Measurements from ENCODE around the gene PHF14.

DNA sequence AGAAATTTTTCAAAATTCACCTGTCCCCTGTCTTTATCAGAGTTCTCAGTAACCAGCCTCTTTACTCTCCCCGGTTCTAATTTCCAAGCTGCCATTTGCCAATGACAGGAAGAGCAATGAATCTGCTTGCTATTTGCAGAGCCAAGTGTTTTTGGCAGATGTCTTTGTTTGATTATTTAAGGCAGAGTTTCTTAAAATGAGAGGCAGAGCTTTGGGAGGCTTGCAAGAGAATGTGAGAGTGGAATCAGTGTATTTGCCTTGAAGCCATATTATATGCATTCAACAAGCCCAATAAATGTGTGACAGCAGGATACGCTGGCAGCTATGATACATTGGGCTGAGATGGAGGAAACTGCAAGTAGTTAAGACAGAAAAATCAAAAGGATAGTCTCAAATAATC lies 196.5 kb downstream of the PHF14 start:
- TF ChIP-seq, protein P1, sequence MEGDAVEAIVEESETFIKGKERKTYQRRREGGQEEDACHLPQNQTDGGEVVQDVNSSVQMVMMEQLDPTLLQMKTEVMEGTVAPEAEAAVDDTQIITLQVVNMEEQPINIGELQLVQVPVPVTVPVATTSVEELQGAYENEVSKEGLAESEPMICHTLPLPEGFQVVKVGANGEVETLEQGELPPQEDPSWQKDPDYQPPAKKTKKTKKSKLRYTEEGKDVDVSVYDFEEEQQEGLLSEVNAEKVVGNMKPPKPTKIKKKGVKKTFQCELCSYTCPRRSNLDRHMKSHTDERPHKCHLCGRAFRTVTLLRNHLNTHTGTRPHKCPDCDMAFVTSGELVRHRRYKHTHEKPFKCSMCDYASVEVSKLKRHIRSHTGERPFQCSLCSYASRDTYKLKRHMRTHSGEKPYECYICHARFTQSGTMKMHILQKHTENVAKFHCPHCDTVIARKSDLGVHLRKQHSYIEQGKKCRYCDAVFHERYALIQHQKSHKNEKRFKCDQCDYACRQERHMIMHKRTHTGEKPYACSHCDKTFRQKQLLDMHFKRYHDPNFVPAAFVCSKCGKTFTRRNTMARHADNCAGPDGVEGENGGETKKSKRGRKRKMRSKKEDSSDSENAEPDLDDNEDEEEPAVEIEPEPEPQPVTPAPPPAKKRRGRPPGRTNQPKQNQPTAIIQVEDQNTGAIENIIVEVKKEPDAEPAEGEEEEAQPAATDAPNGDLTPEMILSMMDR (IDR thresholded peaks at IDR 0.05): no peak
- TF ChIP-seq EZH2 (IDR thresholded peaks at IDR 0.05; ENCODE audit: borderline replicate concordance, insufficient read depth, low read depth, low read length, poor library complexity, severe bottlenecking): no peak
